OCI-LY7 (cell line): ENCODE data around the gene TNNI3K. TPM values are rescaled to one million over a fixed set of nuclear protein-coding genes. Genes with fewer than 3 reads are reported as not detected.

Experiments used
- BruUV-seq: library from RNA; stranded (reverse); fragments of 400-500 nt; replicated peaks from 2 replicates; lab custom pipeline; 2021; lab: Mats Ljungman, UMichigan
- CTCF ChIA-PET: fragments of 300-600 bp; sonication (Branson Sonifier 250); formaldehyde crosslinking; loops from one replicate; lab custom pipeline; 2022; ENCODE audit warnings: antibody characterized with exemption; ENCODE audit not compliant: unreplicated experiment; lab: Charles Lee
- POLR2A ChIA-PET: fragments of 300-600 bp; sonication (Branson Sonifier 250); formaldehyde crosslinking; loops from one replicate; lab custom pipeline; 2022; ENCODE audit warnings: antibody characterized with exemption; lab: Charles Lee
- DNase-seq: peaks from one replicate; pipeline ENCODE4 v3.0.0-alpha.2; 2015; ENCODE audit warnings: low spot score
- H2AFZ ChIP-seq: fragments of 200-600 bp; sonication (generic), shearing (Covaris generic); 2 replicates; pipeline ENCODE4 v1.6.1; 2014; ENCODE audit warnings: mild to moderate bottlenecking, antibody characterized with exemption, low read length, moderate library complexity
- H3K27ac ChIP-seq: fragments of 200-600 bp; sonication (generic); 2 replicates; pipeline ENCODE4 v1.5.1; 2014; ENCODE audit warnings: mixed run types, low read depth, mild to moderate bottlenecking, moderate library complexity, low read length, inconsistent platforms; ENCODE audit not compliant: poor library complexity, severe bottlenecking
- H3K36me3 ChIP-seq: fragments of 200-600 bp; sonication (generic); 2 replicates; pipeline ENCODE4 v1.6.1; 2014; ENCODE audit warnings: mild to moderate bottlenecking, antibody characterized with exemption, low read length, moderate library complexity, mixed read lengths; ENCODE audit not compliant: insufficient read depth
- H3K4me1 ChIP-seq: fragments of 200-600 bp; sonication (generic); 2 replicates; pipeline ENCODE4 v1.5.1; 2014; ENCODE audit warnings: mild to moderate bottlenecking, low read length; ENCODE audit not compliant: insufficient read depth, poor library complexity, severe bottlenecking
- H3K4me2 ChIP-seq: fragments of 200-600 bp; sonication (generic); 2 replicates; pipeline ENCODE4 v1.6.1; 2014; ENCODE audit warnings: mild to moderate bottlenecking, low read length
- H3K4me3 ChIP-seq: fragments of 200-600 bp; sonication (generic); 2 replicates; pipeline ENCODE4 v1.5.1; 2014; ENCODE audit warnings: mild to moderate bottlenecking, low read depth, low read length; ENCODE audit not compliant: poor library complexity, severe bottlenecking
- H3K79me2 ChIP-seq: fragments of 200-600 bp; sonication (generic); 2 replicates; pipeline ENCODE4 v1.6.1; 2016; ENCODE audit warnings: low read depth, mild to moderate bottlenecking, low read length, moderate library complexity, mixed read lengths; ENCODE audit not compliant: insufficient read depth
- H3K9me2 ChIP-seq: fragments of 200-600 bp; sonication (generic); 2 replicates; pipeline ENCODE4 v1.6.1; 2016; ENCODE audit warnings: mild to moderate bottlenecking, low read length, mixed read lengths; ENCODE audit not compliant: insufficient read depth
- H3K9me3 ChIP-seq: fragments of 200-600 bp; sonication (generic); 2 replicates; pipeline ENCODE4 v1.6.1; 2014; ENCODE audit warnings: mild to moderate bottlenecking, mixed run types, low read length, mixed read lengths
- H4K20me1 ChIP-seq: fragments of 200-600 bp; sonication (generic); 2 replicates; pipeline ENCODE4 v1.6.1; 2014; ENCODE audit warnings: mild to moderate bottlenecking, antibody characterized with exemption, low read length, moderate library complexity, mixed read lengths; ENCODE audit not compliant: insufficient read depth
- EZH2phosphoT487 ChIP-seq: fragments of 200-600 bp; sonication (generic); IDR thresholded peaks from 2 replicates; pipeline ENCODE4 v1.6.1; 2018; ENCODE audit warnings: low read depth, borderline replicate concordance, mild to moderate bottlenecking, mixed run types, antibody characterized with exemption, low read length, moderate library complexity, mixed read lengths
- intact Hi-C: fragments of 100-400 bp; cut with micrococcal nuclease; formaldehyde crosslinking; loops from one replicate; pipeline ENCODE4 v1.10.0; 2022; ENCODE audit not compliant: unreplicated experiment
- total RNA-seq, 2 experiments: library from RNA; depleted of rRNA in 1 of 2; stranded (reverse); fragments of >200 nt in 1 of 2; shearing (Covaris generic) in 1 of 2; gene quantifications; 2 replicates each; pipeline ENCODE4 v1.2.3, GENCODE V29; 2014 to 2022
- TF ChIP-seq, protein P1 (sequence below): fragments of 200-600 bp; sonication (generic); conservative IDR thresholded peaks from 2 replicates; pipeline ENCODE4 v1.5.1; 2014; ENCODE audit warnings: mild to moderate bottlenecking, antibody characterized with exemption, low read length, moderate library complexity, mixed read lengths

The TNNI3K gene
- total RNA-seq, 2 experiments from 2014 or later: not detected

DNA sequence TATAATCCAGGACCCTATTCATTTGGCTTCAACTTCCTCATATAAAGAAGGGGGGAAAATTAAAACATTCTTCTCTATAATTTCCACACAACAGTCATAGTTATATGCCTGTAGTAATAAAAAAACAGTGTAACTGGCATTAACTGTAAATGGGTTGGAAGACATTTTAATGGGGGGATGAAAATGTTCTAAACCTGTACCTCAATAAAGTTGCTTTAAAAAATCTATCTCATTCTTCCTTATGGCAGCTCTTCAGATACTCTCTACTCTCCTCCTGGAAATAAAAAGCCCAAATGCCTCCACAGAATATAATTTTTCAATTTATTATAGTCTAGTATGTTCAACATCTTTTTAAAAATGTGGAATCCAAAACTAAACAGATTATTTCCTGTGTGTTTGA lies 39.8 kb upstream of the TNNI3K start:
- no peaks in the 10 kb centered on the region for H3K36me3 ChIP-seq
- no TSS peak for BruUV-seq
- CTCF ChIA-PET: no interaction called here

GRCh38 chr1:74197255-74197654 lies 37.9 kb upstream of the TNNI3K start:
- no peaks in the 10 kb centered on the region for H3K9me2 ChIP-seq
- TF ChIP-seq EZH2phosphoT487: no peak
- H3K27ac ChIP-seq: no peak overlapping the region
- H3K4me2 ChIP-seq: peak overlapping the region; percentile 87
- peak overlapping the region; percentile 100 for H2AFZ ChIP-seq
- peaks cover 14% of the 10 kb centered on the region for H3K4me1 ChIP-seq
- no peaks in the 10 kb centered on the region for H3K9me3 ChIP-seq
- no TSS peak for BruUV-seq
- CTCF ChIA-PET: no interaction called here
- intact Hi-C loops: loop anchor here (2.0 kb wide), 1 partner anchor 536 kb away; the partner anchor contains the start of genes CRYZ and TYW3
- DNase-seq: no peak
- no peaks in the 10 kb centered on the region for H3K79me2 ChIP-seq
- H3K4me3 ChIP-seq: peak overlapping the region; percentile 80
- POLR2A ChIA-PET: interaction anchor here (2.7 kb wide), 1 partner anchor 10 kb away, joined by 12 read pairs; no protein-coding TSS in a partner anchor
- peaks cover 2% of the 10 kb centered on the region; the same call in 1 of the 2 replicates for H3K36me3 ChIP-seq
- H4K20me1 ChIP-seq: no peaks in the 10 kb centered on the region

More for the DNA sequence above, 39.8 kb upstream of the TNNI3K start:
- Histone ChIP-seq H3K27ac (no peak overlapping the region), H2AFZ (no peak overlapping the region), H3K4me3 (no peak overlapping the region), H3K9me3 (no peaks in the 10 kb centered on the region), H3K4me2 (no peak overlapping the region), H3K79me2 (no peaks in the 10 kb centered on the region), H3K9me2 (no peaks in the 10 kb centered on the region), H4K20me1 (no peaks in the 10 kb centered on the region), H3K4me1 (peaks cover 14% of the 10 kb centered on the region)
- intact Hi-C loops: no loop called here
- TF ChIP-seq EZH2phosphoT487: no peak
- TF ChIP-seq, protein P1, sequence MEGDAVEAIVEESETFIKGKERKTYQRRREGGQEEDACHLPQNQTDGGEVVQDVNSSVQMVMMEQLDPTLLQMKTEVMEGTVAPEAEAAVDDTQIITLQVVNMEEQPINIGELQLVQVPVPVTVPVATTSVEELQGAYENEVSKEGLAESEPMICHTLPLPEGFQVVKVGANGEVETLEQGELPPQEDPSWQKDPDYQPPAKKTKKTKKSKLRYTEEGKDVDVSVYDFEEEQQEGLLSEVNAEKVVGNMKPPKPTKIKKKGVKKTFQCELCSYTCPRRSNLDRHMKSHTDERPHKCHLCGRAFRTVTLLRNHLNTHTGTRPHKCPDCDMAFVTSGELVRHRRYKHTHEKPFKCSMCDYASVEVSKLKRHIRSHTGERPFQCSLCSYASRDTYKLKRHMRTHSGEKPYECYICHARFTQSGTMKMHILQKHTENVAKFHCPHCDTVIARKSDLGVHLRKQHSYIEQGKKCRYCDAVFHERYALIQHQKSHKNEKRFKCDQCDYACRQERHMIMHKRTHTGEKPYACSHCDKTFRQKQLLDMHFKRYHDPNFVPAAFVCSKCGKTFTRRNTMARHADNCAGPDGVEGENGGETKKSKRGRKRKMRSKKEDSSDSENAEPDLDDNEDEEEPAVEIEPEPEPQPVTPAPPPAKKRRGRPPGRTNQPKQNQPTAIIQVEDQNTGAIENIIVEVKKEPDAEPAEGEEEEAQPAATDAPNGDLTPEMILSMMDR: no peak
- POLR2A ChIA-PET: interaction anchor here (1.1 kb wide), 1 partner anchor 11 kb away, joined by 3 read pairs; no protein-coding TSS in a partner anchor
- DNase-seq: no peak

DNA sequence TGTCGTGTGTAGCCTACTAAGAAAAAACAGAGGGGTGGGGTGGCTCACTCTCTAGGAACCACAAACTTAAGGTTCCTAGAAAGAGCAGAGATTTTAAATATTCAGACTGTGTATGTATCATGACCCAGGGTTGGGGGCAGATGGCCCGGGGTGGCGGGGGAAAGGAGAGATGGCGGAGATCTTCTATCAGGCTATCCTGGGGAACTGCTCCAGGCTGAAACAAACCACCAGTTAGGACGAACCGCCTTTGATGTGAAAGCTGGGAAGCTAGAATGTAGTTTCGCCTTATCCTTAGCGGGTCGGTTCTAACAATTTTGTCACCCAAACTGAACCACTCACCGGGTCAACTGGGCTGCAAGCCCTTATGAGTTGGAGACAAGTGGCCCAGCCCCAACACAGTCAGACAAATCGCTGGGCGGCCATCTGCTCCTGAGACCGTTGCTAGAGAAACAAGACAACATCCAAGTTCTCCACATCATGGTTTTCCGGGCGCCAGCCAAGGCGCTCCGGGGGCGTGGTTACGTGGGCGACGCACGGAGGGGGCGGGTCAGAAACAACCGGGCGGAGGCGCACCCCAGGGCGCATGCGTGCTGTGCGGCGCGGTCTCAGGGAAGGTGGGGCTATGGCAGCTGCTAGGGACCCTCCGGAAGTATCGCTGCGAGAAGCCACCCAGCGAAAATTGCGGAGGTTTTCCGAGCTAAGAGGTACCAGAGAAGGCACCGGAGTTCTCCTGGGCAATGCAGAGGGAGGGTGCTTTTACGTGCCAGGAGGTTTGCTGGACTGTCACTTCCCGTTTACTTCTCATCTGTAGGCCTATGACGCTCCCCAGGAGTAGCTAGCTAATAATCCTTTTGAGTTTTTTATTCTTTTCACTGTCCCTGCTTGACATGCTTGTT lies 37.3 kb upstream of the TNNI3K start, which contains the start of the genes FPGT and LRRIQ3:
FPGT (plus strand) TSS at position 586 of the 896 bp plus-strand sequence; CDS start at position 623, 37 bp downstream.
LRRIQ3 (minus strand) TSS at position 520 of the 896 bp plus-strand sequence. CDS start 14,492 bp downstream, outside the sequence.
- Histone ChIP-seq H4K20me1 (no peaks in the 10 kb centered on the region), H3K4me3 (peak within 1 kb of the TSS; percentile 80), H2AFZ (peak within 1 kb of the TSS; percentile 100), H3K79me2 (no peaks in the 10 kb centered on the region), H3K27ac (peak within 1 kb of the TSS; percentile 70), H3K36me3 (peaks cover 2% of the 10 kb centered on the region; the same call in 1 of the 2 replicates), H3K9me3 (no peaks in the 10 kb centered on the region), H3K4me1 (peaks cover 14% of the 10 kb centered on the region), H3K4me2 (peak within 1 kb of the TSS; percentile 87), H3K9me2 (no peaks in the 10 kb centered on the region)
- BruUV-seq: TSS peak; percentile 75
- CTCF ChIA-PET: no interaction called here
- DNase-seq: peak; percentile 95
- intact Hi-C loops: loop anchor here (2.0 kb wide), 1 partner anchor 535 kb away; the partner anchor contains the start of genes CRYZ and TYW3
- POLR2A ChIA-PET: interaction anchor here (0.6 to 2.7 kb wide), 5 partner anchors 9 to 1627 kb away, joined by 3 to 12 read pairs (median 4); no protein-coding TSS in a partner anchor
- TF ChIP-seq EZH2phosphoT487: no peak
- TF ChIP-seq, protein P1: no peak
